Activated CD8-positive, alpha-beta memory T cell treated with anti-CD3 and anti-CD28 coated beads, Interleukin-2, amount 10 ng/mL, durations not matched to agents 7 days and 5 days (primary cell): ENCODE data around the gene TPM1. TPM values are rescaled to one million over a fixed set of nuclear protein-coding genes. Genes with fewer than 3 reads are reported as not detected.

ENCODE experiments used
- ATAC-seq: fragments of 150-1000 bp; cut with Tn5 transposase; one replicate; pipeline ENCODE4 v1.10.0; 2021; ENCODE audit warnings: moderate library complexity
- CTCF ChIA-PET: fragments of 350-600 bp; sonication (Branson Sonifier 250); formaldehyde crosslinking; loops from one replicate; lab custom pipeline; 2021; ENCODE audit warnings: antibody characterized with exemption; lab: Charles Lee
- DNase-seq: peaks from one replicate; pipeline ENCODE4 v3.0.0-alpha.2; 2020
- H3K27ac Mint-ChIP-seq: one replicate; pipeline ENCODE4 v1.8.0; 2021; ENCODE audit warnings: mild to moderate bottlenecking, mixed read lengths
- H3K27me3 Mint-ChIP-seq: one replicate; pipeline ENCODE4 v1.8.0; 2021; ENCODE audit warnings: mixed read lengths
- H3K36me3 Mint-ChIP-seq: one replicate; pipeline ENCODE4 v1.8.0; 2021; ENCODE audit warnings: mild to moderate bottlenecking, mixed read lengths
- H3K4me1 Mint-ChIP-seq: one replicate; pipeline ENCODE4 v1.8.0; 2021; ENCODE audit warnings: mixed read lengths
- H3K4me3 Mint-ChIP-seq: one replicate; pipeline ENCODE4 v1.8.0; 2021; ENCODE audit warnings: mild to moderate bottlenecking, moderate library complexity, mixed read lengths
- H3K9me3 Mint-ChIP-seq: one replicate; pipeline ENCODE4 v1.8.0; 2022; ENCODE audit warnings: low read depth, mixed read lengths
- total RNA-seq, 2 experiments: library from RNA; stranded (reverse); gene quantifications; one replicate each; pipeline ENCODE4 v1.2.3, GENCODE V29; 2021

TPM1 gene
- total RNA-seq, 2 experiments from 2014 or later: 4.1 to 5.5 TPM

- Mint-ChIP-seq H3K4me3 (no peak overlapping the region), H3K27me3 (peaks cover 12% of the 10 kb centered on the region), H3K36me3 (no peaks in the 10 kb centered on the region), H3K4me1 (no peaks in the 10 kb centered on the region), H3K27ac (no peak overlapping the region), H3K9me3 (no peaks in the 10 kb centered on the region)
- CTCF ChIA-PET: no interaction called here
- DNase-seq (no peak), ATAC-seq (no peak)
These were observed 34.1 kb upstream of the TPM1 start for GRCh38 chr15:63008333-63009049.

- Mint-ChIP-seq H3K4me3 (no peak overlapping the region), H3K27ac (no peak overlapping the region), H3K4me1 (peaks cover 3% of the 10 kb centered on the region), H3K9me3 (no peaks in the 10 kb centered on the region), H3K36me3 (no peaks in the 10 kb centered on the region), H3K27me3 (peaks cover 12% of the 10 kb centered on the region)
- ATAC-seq (no peak), DNase-seq (no peak)
- CTCF ChIA-PET: no interaction called here
These were observed 32.2 kb upstream of the TPM1 start for GRCh38 chr15:63010386-63010785.

GRCh38 chr15:63010920-63011693 is 31.4 kb upstream of the TPM1 start:
- Mint-ChIP-seq H3K27ac (no peak overlapping the region), H3K4me3 (no peak overlapping the region), H3K27me3 (peaks cover 12% of the 10 kb centered on the region), H3K36me3 (no peaks in the 10 kb centered on the region), H3K9me3 (no peaks in the 10 kb centered on the region), H3K4me1 (peaks cover 8% of the 10 kb centered on the region)
- DNase-seq: no peak
- CTCF ChIA-PET: no interaction called here
- no peak for ATAC-seq

GRCh38 chr15:63012444-63012843 is 30.1 kb upstream of the TPM1 start:
- Mint-ChIP-seq H3K4me3 (no peak overlapping the region), H3K4me1 (peaks cover 8% of the 10 kb centered on the region), H3K36me3 (no peaks in the 10 kb centered on the region), H3K27ac (no peak overlapping the region), H3K9me3 (no peaks in the 10 kb centered on the region), H3K27me3 (peaks cover 12% of the 10 kb centered on the region)
- CTCF ChIA-PET: no interaction called here
- ATAC-seq: no peak
- no peak for DNase-seq

GRCh38 chr15:63013052-63013808 is 29.3 kb upstream of the TPM1 start:
- Mint-ChIP-seq H3K27ac (no peak overlapping the region), H3K27me3 (peaks cover 12% of the 10 kb centered on the region), H3K36me3 (no peaks in the 10 kb centered on the region), H3K4me3 (no peak overlapping the region), H3K9me3 (no peaks in the 10 kb centered on the region), H3K4me1 (peaks cover 8% of the 10 kb centered on the region)
- CTCF ChIA-PET: no interaction called here
- ATAC-seq: no peak
- DNase-seq: no peak

DNA sequence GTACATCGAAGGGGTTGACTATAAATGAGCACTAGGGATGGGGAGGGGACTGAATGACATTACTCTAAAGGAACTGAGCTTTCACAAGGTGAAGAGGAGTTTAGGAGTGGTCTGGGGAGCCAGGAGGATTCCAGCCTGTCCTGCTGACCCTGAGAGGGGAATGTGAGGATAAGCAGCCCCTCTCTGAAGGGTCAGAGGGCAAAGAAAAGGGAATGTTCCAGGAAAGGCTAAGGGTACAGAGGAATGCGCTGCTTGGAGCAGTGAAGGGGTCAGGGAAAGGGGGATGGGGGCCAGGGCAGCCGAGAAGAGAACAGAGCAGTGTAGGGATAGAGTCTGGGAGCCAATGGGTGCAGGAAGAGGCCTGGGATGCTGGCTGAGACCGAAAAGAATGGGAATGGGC is 28.0 kb upstream of the TPM1 start:
- peaks cover 8% of the 10 kb centered on the region for H3K4me1 Mint-ChIP-seq
- CTCF ChIA-PET: interaction anchor here (1.2 kb wide), 1 partner anchor 18 kb away, joined by 3 read pairs; no protein-coding TSS in a partner anchor
- no peak overlapping the region for H3K27ac Mint-ChIP-seq
- DNase-seq (no peak), ATAC-seq (no peak)
- H3K9me3 Mint-ChIP-seq: no peaks in the 10 kb centered on the region
- no peaks in the 10 kb centered on the region for H3K36me3 Mint-ChIP-seq
- H3K4me3 Mint-ChIP-seq: no peak overlapping the region
- H3K27me3 Mint-ChIP-seq: peaks cover 6% of the 10 kb centered on the region

DNA sequence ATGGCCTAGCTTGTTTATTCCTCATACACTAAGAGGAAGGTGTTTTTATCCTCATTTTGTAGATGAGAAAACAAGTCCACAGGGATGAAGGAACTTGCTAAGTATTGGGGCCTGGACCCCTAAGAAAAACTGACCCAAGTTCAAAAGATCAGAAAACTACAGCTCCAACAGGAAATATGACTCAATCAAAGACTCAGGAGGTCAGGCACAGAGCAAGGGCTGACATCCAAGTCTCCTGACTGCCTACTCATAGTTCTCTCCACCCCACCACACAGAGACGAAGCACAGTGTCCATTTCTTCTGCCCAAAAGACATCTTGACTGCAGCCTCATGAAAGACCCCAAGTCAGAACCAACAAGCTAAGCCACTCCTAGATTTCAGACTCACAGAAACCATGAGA is 26.9 kb upstream of the TPM1 start:
- ATAC-seq (peak; percentile 51), DNase-seq (peak; percentile 46)
- Mint-ChIP-seq H3K36me3 (no peaks in the 10 kb centered on the region), H3K4me1 (peaks cover 8% of the 10 kb centered on the region), H3K9me3 (no peaks in the 10 kb centered on the region), H3K27ac (no peak overlapping the region), H3K27me3 (peaks cover 3% of the 10 kb centered on the region), H3K4me3 (no peak overlapping the region)
- CTCF ChIA-PET: interaction anchor here (1.0 to 1.2 kb wide), 2 partner anchors 17 to 78 kb away, joined by 3 read pairs; no protein-coding TSS in a partner anchor

DNA sequence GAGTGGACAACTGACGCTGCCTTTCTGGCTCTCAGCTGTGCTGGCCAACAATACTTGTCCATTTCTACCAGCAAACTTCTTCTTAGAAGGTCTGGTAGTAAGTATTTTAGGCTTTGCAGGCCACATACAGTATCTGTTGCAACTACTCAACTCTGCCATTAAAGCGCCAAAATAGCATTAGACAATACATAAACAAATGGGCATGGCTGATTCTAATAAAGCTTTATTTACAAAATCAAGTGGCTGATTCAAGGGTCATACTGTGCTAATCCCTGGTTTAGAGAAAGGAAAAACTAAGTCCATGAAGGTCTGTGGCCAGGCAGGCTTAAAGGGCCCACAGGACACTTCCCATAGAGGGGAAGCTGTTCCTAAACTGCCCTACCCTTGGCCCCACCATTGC is 26.3 kb upstream of the TPM1 start:
- H3K9me3 Mint-ChIP-seq: no peaks in the 10 kb centered on the region
- peaks cover 8% of the 10 kb centered on the region for H3K4me1 Mint-ChIP-seq
- H3K36me3 Mint-ChIP-seq: no peaks in the 10 kb centered on the region
- CTCF ChIA-PET: no interaction called here
- no peak overlapping the region for H3K4me3 Mint-ChIP-seq
- H3K27ac Mint-ChIP-seq: no peak overlapping the region
- DNase-seq: no peak
- peaks cover under 1% of the 10 kb centered on the region for H3K27me3 Mint-ChIP-seq
- ATAC-seq: no peak

DNA sequence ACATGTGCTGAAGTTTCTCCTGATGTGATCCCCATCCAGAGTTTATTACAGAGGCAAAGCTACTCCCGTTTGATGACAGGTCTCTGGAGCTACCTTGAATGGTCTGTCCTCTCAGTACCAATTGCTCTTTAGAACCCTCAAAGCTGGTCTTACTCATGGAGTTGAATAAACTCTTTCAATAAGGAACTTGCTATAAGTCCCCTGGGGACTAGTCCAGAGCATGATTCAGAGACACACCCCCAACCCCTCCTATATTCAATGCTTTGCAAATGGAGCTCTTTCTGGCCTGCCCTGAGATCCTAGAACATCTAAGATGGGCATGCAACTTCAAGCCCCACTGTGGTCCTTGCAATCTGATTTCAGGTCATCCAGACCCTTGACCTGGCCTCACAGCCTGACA is 23.9 kb upstream of the TPM1 start:
- CTCF ChIA-PET: no interaction called here
- Mint-ChIP-seq H3K4me3 (no peak overlapping the region), H3K9me3 (no peaks in the 10 kb centered on the region), H3K27me3 (peaks cover 6% of the 10 kb centered on the region), H3K27ac (no peak overlapping the region), H3K36me3 (no peaks in the 10 kb centered on the region), H3K4me1 (peaks cover 8% of the 10 kb centered on the region)
- ATAC-seq (no peak), DNase-seq (no peak)

DNA sequence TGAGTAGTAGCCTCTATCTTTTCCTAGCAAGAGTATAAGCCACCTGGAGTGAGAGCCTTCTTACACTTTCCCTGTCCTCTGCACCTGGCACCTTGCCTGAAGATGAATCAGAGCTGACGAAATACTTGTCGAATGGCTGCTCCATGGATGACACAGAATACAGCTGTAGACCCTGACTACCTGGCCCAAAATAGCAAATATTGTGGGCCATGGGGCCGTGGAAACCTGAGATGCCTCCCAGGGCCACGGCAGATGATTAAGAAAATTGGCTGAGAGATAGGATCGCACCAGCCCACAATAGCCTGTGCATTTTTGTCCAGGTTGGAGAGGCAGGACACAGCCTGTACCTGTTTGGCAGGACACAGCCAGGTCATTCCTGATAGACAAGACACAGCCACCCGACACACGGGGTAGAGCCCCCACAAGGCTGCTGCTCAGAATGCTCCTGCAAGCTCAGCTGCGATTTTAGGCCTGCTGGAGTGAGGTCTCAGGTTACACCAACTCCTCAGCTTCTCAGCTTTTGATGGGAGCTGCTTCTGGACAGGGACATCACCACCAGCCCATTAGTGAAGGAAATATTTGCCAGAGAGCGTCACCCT is 22.9 kb upstream of the TPM1 start:
- no peak for DNase-seq
- no peak overlapping the region for H3K4me3 Mint-ChIP-seq
- H3K9me3 Mint-ChIP-seq: no peaks in the 10 kb centered on the region
- H3K27me3 Mint-ChIP-seq: peaks cover 6% of the 10 kb centered on the region
- H3K36me3 Mint-ChIP-seq: no peaks in the 10 kb centered on the region
- no peak for ATAC-seq
- H3K4me1 Mint-ChIP-seq: peaks cover 8% of the 10 kb centered on the region
- CTCF ChIA-PET: no interaction called here
- H3K27ac Mint-ChIP-seq: no peak overlapping the region

DNA sequence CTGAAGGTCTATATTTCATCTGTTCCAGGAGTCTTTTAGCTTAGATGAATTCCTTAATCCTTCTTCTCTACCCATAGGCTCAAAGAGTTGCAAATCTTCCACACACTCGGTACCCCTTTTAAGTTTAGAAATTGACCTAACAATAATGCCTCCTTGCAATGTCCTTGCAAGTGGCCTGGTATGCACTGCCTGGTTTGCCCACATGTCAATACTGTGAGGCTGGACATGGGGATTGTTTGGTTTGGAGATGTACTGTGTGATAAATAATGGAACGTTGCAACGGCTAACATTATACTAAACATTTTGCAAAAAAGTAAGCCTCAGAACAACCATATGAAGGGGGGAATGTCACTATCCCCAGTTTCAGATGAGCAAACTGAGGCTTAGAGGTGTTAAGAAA is 22.4 kb upstream of the TPM1 start:
- Mint-ChIP-seq H3K27ac (no peak overlapping the region), H3K27me3 (peaks cover 9% of the 10 kb centered on the region), H3K36me3 (no peaks in the 10 kb centered on the region), H3K4me1 (peaks cover 7% of the 10 kb centered on the region), H3K9me3 (no peaks in the 10 kb centered on the region), H3K4me3 (no peak overlapping the region)
- ATAC-seq: no peak
- CTCF ChIA-PET: no interaction called here
- no peak for DNase-seq

DNA sequence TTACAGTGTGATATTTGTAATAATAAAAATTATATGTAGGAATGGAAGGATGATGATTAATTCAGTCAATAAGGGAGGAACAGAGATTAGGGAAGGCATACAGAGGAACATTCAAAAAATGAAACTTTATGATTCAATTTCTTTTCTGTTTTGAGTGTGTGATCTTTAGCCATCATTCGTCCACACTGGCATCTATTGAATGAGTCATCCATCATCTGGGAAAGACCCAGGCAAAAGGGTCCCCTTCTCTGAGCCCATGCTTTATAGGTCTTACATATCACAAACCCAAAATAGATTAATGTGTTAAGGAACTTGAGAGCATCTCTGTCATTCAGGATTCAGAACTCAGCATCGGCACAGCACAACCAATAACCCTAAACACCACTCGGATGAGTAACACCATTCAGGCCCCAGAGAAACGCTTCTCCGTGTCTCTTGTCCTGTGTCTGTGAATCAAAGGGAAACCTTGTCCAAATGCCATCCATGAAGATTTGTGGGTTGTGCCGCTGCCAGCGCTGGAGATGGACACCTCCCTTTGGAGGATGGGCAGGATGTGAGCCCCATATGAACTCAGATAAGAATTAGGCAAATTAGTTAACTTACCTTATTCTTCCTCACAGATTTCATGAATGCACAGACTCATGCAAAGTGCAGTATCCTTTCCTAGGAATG is 21.7 kb upstream of the TPM1 start:
- peaks cover 9% of the 10 kb centered on the region for H3K27me3 Mint-ChIP-seq
- no peak overlapping the region for H3K4me3 Mint-ChIP-seq
- no peaks in the 10 kb centered on the region for H3K4me1 Mint-ChIP-seq
- CTCF ChIA-PET: no interaction called here
- no peaks in the 10 kb centered on the region for H3K36me3 Mint-ChIP-seq
- H3K9me3 Mint-ChIP-seq: no peaks in the 10 kb centered on the region
- ATAC-seq: no peak
- no peak overlapping the region for H3K27ac Mint-ChIP-seq
- no peak for DNase-seq

GRCh38 chr15:63022181-63022580 is 20.4 kb upstream of the TPM1 start:
- peaks cover 10% of the 10 kb centered on the region for H3K27me3 Mint-ChIP-seq
- no peaks in the 10 kb centered on the region for H3K4me1 Mint-ChIP-seq
- no peak for ATAC-seq
- H3K4me3 Mint-ChIP-seq: no peak overlapping the region
- H3K9me3 Mint-ChIP-seq: no peaks in the 10 kb centered on the region
- H3K36me3 Mint-ChIP-seq: no peaks in the 10 kb centered on the region
- H3K27ac Mint-ChIP-seq: no peak overlapping the region
- no peak for DNase-seq
- CTCF ChIA-PET: no interaction called here
